Heart left ventricle (tissue), 13 donors: ENCODE measurements around the gene EFHC1.

Experiments
- CTCF ChIP-seq, 12 donors: fragments of 200-600 bp; sonication (generic) in 4 of 12; IDR thresholded peaks; one replicate each; pipeline versions ENCODE4 v1.5.0 to v1.8.0; 2018 to 2022; ENCODE audit warnings: antibody characterized with exemption in 12 of 12, mild to moderate bottlenecking in 5 of 12
- POLR2A ChIP-seq, 2 donors: fragments of 450-650 bp; IDR thresholded peaks; one replicate each; pipeline ENCODE4 v1.6.1; 2017; ENCODE audit warnings: antibody characterized with exemption in 2 of 2, mild to moderate bottlenecking in 2 of 2, moderate library complexity in 2 of 2
- donor health status: ischemic (EF 13 %, LVEDD 7.1; RV severe dilation, severe dysfunction).
- donor health status: DM: no; HTN: yes; CAD: no.
- donor health status: DM: no; HTN: no; CAD: no.
- donor health status: ischemic (EF 25% LVEDD 6.9; RV normal size, moderate dysfunction).
- donor health status: ischemic (EF 25% LVEDD 5.7; RV mildly dilated, moderate dysfunction).
- donor health status: ischemic (EF 35%, LVEDD 5.7; RV mildly dilated, moderate dysfunction).
- donor health status: nonischemic (EF 11% LVEDD 7.7; RV severe dilation, severe dysfunction).
- donor health status: DM: yes; HTN: yes; CAD: no.
- donor health status: PGD.
- donor health status: ischemic (EF 29% LVEDD 5.4; RV normal size, mild dysfunction).
- donor health status: nonischemic (EF 23%, LVEDD 6.1; RV moderate dilation, normal function).

- no peak for TF ChIP-seq POLR2A (IDR thresholded peaks at IDR 0.05)
- no peak for TF ChIP-seq CTCF (IDR thresholded peaks at IDR 0.05)
Observed at GRCh38 chr6:52475307-52475706, 55.2 kb downstream of the EFHC1 start.
